PFSK-1 (cell line): Measurements from ENCODE around the gene ZKSCAN1.

Source experiments
- POLR2AphosphoS5 ChIP-seq: IDR thresholded peaks from 2 replicates; pipeline ENCODE4 v1.6.1; 2012; ENCODE audit warnings: low read depth, mild to moderate bottlenecking, control low read depth, low read length, moderate library complexity
- SIN3A ChIP-seq: IDR thresholded peaks from 2 replicates; pipeline ENCODE4 v1.6.1; 2012; ENCODE audit warnings: mild to moderate bottlenecking, low read length, moderate library complexity, borderline replicate concordance; ENCODE audit not compliant: insufficient read depth
- TF ChIP-seq, protein P1 (sequence below), 2 experiments: IDR thresholded peaks; 2 replicates each; pipeline versions ENCODE4 v1.6.1 to v1.8.0; 2011 to 2012; ENCODE audit warnings: low read depth in 2 of 2, low read length in 2 of 2, control low read depth in 1 of 2, inconsistent platforms in 1 of 2, mild to moderate bottlenecking in 1 of 2, moderate library complexity in 1 of 2; ENCODE audit not compliant: insufficient read depth in 1 of 2

DNA sequence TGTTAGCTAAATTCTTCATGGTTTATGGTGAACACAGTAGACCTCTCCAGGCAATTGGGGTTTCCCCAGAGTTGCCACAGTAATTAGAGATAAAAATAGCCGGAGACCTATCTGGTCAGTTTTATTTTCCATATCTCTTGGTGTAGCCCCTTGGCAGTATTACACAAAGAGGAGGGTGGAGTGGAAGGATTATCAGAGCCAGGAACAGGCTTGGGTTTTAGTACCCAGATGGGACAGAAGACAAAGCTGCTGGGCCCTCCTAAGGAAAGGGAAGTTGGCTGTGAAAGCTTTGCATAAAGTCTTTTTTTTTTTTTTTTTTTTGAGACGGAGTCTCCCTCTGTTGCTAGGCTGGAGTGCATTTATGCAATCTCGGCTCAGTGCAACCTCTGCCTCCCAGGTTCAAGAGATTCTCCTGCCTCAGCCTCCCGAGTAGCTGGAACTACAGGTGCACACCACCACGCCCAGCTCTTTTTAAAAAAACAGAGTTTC, 43.9 kb downstream of the ZKSCAN1 start:
- TF ChIP-seq SIN3A (no peak), POLR2AphosphoS5 (no peak)
- TF ChIP-seq, protein P1, sequence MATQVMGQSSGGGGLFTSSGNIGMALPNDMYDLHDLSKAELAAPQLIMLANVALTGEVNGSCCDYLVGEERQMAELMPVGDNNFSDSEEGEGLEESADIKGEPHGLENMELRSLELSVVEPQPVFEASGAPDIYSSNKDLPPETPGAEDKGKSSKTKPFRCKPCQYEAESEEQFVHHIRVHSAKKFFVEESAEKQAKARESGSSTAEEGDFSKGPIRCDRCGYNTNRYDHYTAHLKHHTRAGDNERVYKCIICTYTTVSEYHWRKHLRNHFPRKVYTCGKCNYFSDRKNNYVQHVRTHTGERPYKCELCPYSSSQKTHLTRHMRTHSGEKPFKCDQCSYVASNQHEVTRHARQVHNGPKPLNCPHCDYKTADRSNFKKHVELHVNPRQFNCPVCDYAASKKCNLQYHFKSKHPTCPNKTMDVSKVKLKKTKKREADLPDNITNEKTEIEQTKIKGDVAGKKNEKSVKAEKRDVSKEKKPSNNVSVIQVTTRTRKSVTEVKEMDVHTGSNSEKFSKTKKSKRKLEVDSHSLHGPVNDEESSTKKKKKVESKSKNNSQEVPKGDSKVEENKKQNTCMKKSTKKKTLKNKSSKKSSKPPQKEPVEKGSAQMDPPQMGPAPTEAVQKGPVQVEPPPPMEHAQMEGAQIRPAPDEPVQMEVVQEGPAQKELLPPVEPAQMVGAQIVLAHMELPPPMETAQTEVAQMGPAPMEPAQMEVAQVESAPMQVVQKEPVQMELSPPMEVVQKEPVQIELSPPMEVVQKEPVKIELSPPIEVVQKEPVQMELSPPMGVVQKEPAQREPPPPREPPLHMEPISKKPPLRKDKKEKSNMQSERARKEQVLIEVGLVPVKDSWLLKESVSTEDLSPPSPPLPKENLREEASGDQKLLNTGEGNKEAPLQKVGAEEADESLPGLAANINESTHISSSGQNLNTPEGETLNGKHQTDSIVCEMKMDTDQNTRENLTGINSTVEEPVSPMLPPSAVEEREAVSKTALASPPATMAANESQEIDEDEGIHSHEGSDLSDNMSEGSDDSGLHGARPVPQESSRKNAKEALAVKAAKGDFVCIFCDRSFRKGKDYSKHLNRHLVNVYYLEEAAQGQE (IDR thresholded peaks at IDR 0.05; ENCODE audit: insufficient read depth in 1 of 2, low read depth in 2 of 2, low read length in 2 of 2), result no peak
